ENCODE results near the gene RETREG1.
"Not testable (repeated sequence)": the region's sequence is repeated elsewhere in the genome, so short reads cannot be mapped to it uniquely, and the experiment has no call there.

Gene RETREG1

DNA sequence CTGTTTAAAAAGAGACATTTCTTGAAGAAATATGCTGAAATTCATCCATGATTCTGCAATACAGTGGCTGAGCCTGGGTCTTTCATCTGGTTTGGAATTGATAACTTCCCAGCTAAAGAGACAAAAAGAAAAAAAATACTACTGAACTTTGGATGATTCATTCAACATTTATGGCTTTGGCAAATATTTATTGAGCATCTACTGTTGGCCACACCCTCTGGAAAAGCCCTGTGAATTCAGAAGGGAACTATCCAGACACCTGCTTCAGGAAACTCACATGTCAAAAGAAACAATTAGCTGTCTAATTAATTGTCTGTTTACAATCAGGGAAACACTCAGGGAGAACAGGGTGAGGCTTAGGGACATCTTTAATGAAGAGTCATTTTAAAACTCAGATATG lies 133.4 kb downstream of the RETREG1 start:
- DNase-seq, result no peak

DNA sequence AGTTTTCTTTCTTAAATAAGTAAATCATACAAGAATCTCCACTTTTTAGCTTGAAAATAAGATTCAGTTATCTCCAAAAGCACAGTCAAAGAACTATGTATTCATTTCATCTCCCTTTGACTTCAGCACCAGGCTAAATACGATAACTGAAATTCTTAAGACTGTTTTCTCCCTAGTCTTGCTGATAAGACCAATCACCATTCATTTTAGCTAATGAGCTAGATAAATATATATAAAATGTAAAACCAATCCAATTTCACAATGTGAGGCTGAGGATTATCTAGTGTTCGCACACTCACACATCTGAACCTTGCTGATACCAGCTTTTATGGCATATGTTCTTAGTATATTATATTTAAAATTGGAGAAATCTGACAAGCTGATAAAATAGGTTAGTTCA lies 133.9 kb downstream of the RETREG1 start:
- no peak for DNase-seq

DNA sequence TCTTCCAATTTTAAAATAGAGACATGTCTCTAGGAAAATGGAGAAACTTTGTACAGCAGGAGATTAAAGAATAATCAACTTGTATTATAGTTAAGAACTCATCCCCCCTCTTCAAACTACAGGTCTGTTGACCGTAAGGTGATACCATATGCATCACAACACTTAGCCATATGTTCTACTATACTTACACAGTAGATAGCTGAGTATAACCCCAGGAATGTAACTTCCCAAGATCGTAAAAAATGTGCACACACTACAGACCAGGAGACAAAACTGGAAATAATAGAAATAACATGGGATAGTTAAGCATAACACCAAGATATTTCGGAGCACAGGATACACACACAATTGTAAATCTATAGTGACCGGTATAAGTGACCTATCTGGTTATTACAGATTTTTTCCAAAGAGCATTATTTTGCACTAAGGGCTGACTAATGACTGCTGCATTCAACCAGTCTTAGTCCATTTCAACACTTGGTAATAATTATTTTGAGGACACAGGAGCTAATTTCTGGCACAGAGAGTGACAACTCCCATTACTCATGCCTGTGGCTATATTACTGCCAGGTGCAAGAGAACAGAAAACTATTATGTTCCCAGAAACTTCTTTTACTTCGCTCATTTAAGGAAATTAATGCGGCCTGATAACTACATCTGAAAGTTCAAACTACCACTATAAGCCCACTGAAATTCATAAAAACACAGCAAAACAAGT lies 135.8 kb downstream of the RETREG1 start:
- DNase-seq, result no peak

DNA sequence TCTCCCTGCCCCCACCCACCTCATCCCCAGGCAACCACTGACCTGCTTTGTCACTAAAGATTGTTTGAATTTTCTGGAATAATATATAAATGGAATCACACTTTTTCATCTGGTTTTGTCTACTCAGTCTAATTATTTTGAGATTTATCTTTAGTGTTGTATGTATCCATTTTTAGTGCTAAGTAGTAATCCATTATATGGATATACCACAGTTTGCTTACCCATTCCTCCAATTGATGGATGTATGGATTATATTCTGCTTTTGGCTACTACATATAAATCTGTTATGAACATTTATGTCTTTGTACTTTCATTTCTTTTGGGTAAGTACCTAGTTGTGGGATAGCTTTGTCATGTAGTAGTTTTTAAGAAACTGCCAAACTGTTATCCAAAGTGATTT lies 136.7 kb downstream of the RETREG1 start:
- DNase-seq, result no peak

DNA sequence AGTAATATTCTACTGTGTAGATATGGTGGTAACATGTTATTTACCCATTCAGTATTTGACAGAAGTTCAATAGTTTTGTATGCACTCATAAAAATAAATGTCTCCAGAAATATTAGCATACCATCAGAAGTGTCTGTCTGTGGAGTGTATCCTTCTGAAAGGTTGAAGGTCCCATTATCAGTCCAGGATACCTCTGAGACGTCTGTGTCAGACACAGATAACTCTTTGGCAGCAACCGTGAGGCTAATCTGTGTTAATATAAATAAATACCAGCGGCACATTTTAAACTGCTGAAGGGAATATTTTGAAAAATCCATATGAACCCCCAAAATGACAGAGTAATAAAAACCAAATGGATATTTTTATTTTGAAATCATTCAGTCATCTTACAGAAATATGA lies 139.3 kb downstream of the RETREG1 start:
- no peak for DNase-seq

DNA sequence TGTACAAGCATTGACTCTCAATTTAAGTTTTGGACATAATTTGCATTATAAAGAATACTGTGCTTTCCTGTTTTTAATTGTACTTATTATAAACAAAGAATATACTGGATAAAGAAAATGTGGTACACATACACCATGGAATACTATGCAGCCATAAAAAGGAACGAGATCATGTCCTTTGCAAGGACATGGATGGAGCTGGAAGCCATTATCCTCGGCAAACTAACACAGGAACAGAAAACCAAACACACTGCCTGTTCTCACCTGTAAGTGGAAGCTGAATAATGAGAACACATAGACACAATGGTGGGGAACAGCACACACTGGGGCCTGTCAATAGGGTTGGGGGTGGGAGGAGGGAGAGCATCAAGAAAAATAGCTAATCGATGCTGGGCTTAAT lies 140.4 kb downstream of the RETREG1 start:
- not testable (repeated sequence) for DNase-seq

DNA sequence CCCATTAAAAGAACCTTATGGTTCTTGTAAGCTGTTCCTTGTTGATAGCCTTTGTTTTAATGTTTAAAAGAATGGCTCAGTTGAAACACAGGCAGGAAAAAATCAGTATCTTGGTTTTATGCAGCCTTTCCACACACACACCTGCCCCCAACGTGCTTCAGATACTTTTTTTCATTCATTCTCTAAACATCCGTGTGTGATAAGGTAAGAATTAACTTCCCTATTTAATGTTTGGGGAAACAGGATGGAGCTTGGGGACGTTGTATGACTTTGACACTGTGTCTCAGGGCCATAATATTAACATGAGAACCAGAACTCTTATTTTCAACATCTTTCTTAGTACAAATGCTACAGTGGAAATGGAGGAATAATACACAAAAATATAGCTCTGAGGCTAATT lies 145.4 kb downstream of the RETREG1 start:
- DNase-seq, result no peak

DNA sequence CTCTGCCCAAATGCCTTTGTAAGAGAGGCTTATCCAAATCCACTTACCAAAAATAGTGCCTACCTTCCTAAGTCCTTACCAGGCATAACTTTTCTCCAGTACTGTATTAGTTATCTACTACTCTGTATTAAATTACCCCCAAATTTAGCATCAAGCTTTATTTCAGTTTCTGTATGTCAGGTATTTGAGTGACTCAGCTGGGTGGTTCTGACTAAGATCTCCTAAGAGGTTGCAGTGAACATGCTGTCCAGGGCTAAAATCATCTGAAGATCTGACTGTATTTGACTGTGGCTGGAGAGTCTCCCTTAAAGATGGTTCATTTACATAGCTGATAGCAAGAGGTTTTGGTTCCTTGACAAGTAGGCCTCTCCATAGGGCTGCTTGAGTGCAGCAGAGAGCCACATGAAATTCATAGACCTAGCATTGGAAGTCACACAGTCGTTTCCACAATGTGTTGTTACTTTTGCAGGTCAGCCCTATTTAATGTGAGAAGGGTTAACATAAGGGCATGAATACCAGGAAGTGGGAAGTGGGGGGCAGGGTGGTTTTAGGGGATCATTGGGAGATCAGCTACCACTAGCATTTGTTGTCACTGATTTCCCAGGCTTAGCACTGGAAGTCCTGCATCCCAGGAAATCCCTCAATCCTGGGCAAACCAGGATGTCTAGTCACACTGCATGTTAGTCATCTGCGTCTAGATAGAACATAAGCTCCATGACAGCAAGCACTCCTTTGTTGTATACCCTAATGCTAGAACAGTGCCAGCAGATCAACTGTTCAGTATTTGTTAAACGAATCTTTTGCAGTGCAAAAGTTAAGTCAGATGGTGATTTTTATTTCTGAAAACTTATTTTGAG lies 149.2 kb downstream of the RETREG1 start:
- DNase-seq, result no peak

DNA sequence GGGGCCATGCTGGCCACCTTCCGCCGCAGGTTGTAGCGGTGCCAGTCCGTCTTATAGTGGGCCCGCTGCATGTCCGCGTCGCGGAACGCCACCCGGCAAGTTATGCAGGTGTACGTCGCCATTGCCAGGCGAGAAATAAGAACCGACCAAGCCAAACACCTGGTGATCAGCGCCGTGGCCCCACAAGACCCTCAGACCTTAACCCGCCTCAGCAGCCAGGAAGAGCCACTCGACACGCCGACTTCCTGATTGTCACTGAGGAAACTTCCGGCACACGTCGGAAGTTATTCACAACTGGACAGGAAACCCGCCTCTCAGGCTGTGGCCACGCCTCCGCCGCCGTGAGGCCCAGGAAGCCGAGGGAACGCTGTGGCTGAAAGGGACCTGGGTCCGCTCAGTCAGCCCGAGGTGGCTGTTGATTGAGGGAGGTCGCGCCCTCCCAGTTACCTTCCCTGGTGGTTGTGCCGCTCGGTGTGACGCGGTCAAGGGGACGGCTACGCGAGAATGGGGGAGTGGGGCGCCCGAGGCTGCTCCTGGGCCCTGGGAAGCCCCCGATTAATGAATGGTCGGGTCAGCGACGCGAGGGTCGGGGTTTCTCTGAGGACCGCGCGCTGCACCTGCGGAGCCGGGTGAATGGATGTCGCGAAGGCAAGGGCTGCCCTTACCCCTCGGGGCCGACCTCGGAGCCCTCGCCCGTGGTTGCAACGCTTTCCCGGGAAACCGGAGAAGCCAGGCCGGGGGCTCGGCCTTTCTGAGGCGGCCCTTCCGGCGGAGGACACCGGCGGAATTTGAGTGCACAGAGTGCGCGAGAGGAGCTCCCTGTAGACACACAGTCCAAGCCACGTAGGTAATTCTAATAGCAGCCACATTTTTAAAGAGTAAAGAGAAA lies 151.0 kb downstream of the RETREG1 start, which contains the start of gene ZNF622:
Gene ZNF622, minus strand, starts transcription at position 257 of the 889 bp plus-strand sequence. Its CDS starts 135 bp downstream, at position 122.
- peak; percentile 91 for DNase-seq

DNA sequence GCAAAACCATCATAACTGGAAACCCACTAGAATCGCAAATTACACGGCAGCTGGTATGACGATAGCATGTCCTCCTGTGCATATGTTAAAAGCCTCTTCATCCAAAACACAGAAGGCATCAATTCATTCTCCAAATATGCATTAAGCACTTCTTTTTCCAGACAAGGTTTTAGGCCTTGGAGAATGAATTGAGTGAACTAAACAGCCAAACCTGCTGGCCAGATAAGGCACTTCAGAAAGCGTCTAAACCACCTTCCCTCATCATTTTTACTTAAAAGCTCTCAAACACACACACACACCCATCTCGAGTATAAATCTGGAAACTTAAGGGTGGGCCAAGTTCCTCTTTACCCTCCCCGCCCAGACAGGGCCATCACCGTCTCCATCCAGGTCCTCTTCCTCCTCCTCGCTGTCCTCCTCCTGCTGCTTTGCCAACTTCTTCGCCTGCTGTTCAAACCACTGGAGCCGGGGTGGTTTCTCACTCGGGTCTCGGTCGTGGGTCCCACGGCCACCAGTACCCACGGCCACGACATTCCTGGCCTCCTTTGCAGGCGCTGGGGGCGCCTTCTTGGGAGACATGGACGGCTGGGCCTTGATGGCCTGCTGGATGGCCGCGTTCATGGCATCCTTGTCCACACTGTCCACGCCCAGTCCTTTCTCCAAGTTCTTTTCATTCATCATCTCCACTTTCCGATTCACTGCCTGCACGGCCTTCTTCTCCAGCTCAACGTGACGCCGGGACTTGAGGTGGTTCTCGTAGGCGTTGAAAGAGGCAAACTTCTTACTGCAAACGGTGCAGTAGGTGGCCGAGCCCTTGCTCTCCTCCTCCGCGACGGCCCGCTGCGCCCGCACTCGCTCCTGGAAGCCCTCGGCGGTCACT lies 151.9 kb downstream of the RETREG1 start:
- DNase-seq, result no peak

DNA sequence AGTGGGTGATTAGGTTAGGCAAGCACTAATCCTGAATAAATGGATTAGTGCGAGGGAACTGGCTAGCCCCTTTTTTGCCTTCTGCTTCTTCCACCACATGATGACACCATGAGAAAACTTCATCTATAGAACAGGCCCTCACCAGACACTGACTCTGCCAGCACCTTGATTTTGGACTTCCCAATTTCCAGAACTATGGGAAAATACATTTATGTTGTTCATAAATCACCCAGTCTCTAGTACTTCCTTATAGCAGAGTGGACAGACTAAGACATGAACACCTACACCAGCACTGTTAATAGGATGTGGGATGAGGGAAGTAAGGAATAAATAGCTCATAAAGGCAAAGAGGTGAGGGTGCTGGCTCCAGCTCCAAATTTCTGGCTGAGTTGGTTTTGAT lies 152.6 kb downstream of the RETREG1 start:
- no peak for DNase-seq

DNA sequence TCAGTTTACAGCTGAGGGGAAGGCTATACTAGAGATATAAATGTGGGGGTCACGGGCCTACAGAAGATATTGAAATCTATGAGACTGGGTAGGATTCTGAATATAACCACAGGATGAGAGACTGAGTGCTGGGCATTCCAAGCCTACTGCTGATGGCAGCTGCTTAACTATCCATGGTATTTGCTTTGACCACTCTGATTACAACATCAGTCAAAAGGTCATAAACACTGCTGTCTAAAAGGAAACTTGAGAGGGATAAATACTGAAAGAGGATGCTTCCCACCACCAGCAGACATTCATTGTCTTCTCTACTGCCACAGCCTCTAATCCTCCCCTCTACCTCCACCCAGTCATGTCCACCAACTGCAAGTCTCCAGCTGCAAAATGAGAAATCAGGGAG lies 155.0 kb downstream of the RETREG1 start:
- DNase-seq, result no peak

DNA sequence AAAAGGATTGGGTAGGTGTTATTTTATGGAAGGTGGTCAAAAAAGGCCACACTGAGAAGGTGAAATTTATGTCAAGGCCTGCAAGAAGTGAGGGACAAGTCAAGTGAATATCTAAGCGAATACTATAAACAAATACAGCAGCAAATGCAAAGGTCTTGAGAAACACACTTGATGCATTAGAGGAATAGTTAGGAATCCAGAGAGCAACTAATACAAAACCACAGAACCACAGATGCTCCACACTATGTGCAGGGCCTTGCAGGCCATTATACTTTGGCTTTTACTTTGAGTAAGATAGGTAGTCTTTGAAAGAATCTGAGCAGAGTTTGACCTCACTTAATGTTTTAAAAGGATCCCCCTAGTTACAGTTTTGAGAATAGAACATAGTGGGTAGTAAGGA lies 155.8 kb downstream of the RETREG1 start:
- no peak for DNase-seq

DNA sequence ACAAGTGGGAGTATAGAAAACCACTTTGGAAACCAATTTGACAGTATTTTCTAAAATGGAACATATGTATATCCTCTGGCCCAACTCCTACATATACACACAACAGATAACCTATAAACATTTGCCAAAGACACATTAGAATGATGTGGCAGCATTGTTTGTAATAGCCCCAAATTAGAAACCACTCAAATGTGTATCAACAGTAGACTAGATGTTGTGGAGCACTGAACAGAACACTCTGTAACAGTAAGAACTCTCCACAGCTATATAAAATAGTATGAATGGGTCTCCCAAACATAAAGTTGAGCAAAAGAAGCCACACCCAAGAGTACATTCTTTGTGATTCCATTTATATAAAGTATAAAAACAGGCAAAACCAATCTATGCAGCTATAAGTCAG lies 157.3 kb downstream of the RETREG1 start:
- DNase-seq, result no peak

DNA sequence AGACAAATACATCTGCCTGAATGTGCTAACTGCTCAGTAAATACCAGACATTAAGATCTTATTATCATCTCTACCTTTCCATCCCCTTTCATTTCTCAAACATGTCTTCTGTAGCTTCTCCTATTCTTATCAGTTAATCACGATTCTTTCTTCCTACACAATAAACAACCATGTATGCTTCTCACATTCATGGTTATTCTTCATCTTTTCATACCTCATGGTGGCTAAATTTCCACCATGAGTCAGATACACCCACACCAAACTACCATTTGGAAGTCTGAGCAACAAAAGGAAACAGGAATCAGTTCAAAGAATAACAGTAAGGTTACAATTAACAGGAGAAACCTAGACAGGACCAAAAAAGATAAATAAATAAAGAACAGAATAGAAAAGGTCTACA lies 158.9 kb downstream of the RETREG1 start:
- no peak for DNase-seq

DNA sequence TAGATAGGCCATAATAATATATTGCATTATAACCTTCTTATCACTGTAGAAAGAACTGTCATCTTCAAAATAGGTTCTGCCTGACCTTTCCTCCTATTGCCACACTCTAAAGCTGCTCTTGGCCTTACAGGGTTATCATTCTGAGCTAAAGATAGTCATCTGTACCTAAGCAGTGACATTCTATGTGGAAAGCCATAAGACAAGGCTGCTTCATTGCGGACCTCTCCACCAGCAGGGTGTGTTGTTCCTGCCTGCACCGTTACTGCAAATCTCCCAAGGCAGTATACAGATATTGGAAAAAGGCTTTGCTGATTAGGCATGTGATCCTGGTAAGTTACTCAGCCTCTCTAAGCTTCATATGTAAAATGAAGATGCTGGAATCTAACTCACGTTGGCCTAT lies 159.3 kb downstream of the RETREG1 start:
- DNase-seq, result no peak

DNA sequence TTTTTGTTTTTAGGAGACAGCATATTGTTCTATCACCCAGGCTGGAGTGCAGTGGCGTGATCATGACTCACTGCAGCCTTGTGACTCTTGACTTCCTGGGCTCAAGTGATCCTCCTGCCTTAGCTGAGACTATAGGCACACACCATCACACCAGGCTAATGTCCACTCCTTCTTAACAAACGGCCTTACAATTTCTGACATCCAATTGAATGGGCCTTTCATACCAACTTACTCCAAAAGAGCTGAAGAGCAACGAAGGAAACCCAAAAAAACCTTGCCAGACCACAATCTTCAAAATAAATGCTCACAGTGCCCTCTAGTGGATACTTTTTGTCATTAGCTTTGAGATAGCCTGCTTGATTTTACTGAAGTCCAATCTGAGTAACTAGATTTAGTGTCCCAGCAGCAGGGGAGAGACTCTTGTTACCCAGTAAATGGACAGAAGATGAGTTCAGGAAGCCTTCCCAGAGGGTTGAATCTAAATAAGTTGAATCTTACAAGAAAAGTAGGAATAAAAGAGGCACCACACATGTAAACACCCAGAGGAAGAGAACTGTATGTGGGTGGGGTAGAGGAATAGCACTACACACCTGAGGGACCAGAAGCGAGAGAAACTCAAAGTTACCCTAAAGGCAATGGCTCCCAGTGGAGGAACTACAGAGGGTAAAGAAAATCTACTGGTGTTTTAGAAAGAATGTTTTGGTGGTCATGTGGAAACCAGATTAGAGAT lies 160.5 kb downstream of the RETREG1 start:
- no peak for DNase-seq

DNA sequence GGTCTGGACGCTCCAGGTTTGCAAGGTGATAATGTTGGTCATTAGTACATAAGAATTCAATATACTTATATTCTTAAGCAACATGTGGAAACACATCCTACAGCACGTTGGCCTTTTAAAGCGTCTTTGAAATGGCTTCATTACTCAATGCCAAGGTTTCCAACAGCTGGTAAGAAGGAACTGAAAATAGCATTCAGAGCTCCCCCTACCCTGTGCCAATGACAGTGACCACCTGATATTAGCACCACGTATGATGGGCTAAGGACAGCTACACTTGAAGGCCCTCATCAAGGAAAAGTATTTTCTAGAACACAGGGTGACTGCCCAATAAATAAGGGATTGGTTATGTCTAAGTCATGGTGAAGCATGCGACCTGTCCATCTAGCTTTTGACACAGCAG lies 161.1 kb downstream of the RETREG1 start:
- DNase-seq, result no peak

DNA sequence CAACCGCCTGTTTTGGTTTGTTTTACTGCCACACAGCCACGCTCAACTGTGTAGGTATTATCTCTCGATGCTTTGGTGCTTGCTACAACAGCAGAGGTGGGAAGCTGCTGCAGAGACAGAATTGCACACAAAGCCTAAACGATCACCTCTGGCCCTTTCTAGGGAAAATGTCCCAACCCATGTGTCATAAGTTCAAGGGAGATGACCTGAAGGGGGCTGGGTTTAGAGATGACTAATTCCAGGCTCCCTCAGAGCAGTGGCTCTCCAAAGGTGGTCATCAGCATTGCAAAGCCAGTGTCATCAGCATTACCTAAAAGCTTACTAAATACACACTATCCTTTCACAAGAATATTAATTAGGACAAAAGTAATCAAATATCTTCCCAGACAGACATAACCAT lies 162.1 kb downstream of the RETREG1 start:
- no peak for DNase-seq

DNA sequence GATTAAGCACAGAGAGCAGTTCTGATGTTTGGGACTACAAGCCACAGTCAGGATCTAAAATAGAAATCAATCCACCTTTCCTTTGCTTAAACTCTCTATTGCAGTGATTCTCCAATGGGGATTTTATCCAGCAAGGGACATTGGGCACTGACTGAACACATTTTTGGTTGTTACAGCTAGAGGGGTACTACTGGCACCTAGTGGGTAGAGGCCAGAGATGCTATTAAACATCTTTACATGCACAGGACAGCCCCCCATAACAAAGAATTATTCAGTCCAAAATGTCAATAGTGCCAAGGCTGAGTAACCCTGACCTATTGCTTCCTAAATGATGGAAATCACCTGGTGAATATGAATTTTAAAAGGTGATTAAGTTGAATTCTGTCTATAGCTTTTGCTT lies 163.2 kb downstream of the RETREG1 start:
- no peak for DNase-seq

DNA sequence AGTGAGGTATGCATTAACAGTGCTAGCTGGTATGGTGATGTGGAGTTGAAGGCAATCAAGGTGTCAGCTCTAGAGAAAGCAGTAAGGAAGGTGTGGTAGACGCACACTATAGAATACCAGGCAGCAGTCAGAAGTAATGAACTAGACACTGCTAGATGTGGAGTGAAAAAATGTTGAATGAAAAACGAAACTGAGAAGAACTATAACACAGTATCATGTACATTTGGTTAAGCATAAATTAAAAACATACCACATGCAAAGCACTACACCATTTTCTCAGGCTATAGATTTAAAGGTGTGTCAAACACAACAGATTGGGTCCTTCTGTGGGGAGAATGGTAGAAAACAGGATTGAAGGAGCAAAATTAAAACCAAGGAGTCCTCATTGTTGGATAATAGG lies 166.6 kb downstream of the RETREG1 start:
- DNase-seq, result no peak

DNA sequence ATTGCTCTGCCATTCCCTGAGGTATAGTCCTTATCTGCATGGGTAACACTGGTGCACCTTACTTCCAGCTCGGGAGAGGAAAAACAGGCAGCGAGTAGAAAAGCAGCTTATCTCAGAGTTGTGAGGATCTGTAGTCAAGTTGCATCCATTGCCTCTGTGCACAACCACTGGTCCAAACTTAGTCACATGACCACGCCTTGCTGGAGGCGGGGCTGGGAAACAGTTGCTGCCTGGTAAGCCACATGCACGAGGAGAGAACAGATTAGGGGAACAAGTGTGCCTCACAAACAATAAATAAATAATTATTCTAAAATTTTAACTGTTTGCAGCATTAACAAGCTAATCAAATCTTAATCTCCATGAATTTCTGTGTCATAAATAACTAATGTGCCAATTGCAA lies 169.8 kb downstream of the RETREG1 start:
- no peak for DNase-seq

Data from right forelimb (tissue), 1 donor.